GOT3 (cell line): Measurements from ENCODE around the gene FAM53A.
"Not testable (repeated sequence)": the region's sequence is repeated elsewhere in the genome, so short reads cannot be mapped to it uniquely, and the experiment has no call there.

Experiments used
- DNase-seq: peaks from one replicate; lab custom pipeline; 2025; ENCODE audit warnings: mixed read lengths; lab: John Stamatoyannopoulos, UW

The FAM53A gene

DNA sequence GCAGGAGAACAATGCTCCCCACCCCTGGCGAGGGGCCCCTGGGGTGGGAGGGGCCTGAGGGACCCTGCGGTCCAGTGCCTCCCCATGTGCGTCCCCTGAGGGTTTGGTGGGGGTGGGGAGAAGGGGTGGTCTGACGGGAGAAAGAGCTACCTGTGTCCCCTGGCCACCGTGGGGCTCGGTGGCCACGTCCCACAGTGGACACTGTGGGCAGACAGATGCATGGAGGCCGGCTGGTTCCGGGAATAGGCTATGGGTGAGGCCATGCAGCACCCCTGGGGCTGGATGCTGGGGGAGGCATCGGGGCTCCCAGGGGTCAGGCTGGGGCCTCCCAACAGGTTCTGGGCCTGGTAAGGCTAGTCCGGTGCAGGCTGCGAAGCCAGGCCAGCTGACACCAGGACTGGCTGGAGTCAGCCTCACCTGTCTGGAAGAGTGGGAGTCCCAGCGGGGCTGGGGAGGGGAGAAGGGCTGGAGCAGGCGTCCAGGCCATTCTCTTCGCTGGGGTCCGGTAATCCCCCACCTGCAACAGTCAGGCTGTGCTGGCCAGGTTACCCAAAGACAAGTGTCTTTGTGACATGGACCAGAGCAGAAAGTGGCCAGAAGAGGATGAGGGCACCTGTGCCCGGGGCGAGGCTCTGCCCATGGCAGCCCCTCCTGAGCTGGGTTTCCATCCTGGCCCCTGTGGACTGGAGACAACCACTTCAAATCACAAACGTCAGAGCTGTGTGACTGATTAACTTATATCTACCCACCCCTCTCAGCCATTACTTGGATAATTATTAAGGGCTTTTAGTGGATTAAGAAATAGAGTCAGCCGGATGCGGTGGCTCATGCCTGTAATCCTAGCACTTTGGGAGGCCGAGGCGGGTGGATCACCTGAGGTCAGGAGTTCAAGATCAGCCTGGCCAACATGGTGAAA lies 1.4 kb upstream of the FAM53A start:
- no peak for DNase-seq

DNA sequence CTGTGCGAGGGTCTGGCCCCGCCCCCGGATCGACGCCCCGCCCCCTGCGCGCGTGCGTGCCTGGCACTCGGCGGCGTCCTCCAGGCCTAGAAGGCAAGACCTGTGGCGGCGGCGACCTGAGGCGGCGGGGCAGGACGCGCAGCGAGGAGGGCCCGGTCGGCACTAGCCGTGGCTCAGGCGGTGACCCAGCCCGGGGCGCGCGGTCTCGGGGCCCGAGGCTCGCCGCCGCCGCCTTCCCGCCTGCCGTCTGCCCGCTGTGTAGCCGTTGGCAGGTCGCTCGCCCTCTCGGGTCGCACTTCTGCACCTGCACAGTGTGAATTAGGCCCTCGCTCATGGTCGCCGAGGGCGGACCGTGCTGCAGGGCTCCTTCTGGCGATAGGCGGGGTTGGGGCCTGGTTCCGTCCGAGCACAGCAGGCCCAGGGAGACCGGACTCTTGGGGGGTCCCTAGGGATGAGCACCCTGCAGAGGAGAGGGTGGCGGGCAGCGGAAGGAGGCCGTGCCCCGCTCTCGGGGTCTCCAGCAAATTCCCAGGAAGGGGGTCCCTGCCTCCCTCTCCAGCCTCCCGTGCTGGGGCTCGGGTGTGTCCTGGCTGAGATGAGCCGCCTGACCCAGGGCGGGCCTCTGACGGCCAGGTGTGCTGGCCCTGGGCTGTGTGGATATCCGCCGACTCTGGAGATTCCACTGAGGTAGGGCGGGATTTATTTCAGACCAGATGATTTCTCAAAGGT lies 557 bp upstream of the FAM53A start:
- no peak for DNase-seq

DNA sequence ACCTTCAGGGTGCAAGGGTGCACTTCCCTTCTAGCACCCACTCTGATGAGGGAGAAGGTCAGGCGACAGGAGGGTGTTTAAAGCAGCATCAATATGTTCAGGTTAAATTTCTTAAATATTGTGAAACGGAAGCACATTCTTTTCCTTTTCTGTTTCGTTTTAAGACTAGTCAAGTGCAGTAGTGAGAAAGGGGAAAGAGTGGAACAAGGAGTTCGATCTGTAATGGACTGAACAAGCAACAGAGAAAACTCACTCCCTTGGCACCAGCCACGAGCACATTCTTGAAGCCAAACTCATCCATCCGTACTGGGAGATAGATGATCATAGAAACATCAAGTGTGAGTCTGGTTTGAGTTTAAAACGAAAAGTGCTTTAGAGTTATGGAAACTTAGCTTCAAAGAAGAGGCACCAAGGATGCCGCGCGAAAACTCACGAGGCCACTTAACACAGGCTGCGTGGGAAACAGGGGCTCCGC lies 815 bp downstream of the FAM53A start:
- no peak for DNase-seq

DNA sequence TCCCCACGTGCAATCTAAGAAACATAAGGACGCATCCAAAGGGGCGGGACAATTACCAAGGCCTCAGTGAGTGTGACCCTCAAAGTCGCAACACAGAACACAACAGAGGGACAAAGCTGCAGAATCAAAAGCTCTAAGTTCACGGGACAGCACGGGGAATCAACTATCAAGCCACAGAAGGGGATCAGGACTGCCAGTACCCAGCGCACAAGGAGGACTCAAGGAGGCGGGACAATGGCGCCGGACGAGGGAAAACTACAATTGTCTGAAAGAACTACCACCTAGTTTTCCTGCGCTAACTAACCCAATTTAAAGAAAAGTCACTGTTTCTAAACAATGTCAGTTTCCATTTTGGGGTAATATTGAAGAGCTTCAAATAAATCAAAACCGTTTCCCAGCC lies 1.3 kb downstream of the FAM53A start:
- DNase-seq = no peak

DNA sequence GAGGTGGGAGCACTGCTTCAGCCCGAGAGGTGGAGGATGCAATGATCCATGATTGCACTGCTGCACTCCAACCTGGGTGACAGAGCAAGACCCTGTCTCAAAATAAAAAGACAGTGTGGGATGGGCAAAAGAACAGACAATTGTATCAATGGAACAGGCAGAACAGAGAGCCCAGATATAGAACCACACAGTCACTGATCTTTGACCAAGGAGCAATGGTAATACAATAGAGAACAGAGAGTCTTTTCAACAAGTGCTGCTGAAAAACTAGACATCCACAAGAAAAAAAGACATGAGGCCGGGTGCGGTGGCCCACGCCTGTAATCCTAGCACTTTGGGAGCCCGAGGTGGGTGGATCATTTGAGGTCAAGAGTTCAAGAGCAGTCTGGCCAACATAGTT lies 5.9 kb downstream of the FAM53A start:
- no peak for DNase-seq

DNA sequence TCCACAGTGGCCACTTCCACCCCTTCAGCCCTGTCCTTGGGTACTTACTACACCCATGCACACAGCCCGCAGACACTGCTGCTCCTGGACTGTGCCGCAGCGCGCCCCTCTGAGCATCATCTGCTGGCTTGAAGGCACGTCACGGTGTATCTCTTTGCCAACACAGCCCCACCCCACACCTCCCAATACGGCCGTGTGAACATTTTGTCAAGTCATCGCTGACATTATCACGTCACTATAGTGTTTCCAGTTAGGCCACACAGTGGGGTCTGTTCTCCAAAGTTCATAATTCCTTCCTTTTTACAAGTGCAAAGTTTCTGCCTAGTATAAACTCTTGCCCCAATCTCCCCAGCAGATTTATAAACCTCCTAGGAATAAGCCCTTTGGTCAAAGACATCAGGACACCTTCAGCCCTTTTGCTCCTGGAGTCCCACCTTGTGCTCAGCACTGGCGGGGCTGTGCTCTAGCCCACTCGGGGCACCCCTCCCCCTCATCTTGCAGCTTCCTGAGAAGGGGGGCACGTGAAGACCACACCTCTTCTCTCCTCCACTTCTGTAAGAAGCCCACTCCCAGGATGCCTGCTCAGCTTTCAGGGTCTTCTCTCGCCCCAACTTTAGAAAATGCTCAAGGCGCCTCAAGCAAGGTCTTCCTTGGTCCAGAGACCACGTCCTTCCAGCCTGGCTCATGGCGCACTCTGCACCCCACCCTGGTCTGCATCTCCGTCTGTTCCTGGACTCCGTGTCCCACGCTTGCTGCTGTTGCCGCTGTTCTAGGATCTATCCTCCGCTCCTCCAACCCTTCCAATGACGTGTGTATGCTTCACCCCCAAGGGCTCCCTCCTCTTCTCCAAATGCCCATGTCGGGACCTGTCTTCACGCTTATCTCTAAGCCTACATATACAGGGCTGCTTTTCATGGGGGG lies 7.2 kb downstream of the FAM53A start:
- no peak for DNase-seq

DNA sequence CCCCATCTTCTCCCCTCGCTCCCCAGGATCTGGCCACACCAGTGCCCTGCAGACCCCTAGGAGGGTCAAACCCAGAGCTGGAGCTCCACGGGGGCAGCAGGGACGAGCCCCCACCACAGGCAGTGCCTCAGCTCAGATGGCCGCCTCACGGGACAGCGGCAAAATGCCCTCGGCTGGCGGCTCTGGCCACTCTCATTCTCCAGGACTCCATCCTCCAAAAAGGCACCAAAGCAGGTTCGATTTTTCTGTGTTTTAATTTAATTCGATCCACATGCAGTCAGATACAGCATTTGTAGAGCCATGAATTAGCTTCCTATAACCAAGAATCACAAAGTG lies 8.3 kb downstream of the FAM53A start:
- DNase-seq = no peak

DNA sequence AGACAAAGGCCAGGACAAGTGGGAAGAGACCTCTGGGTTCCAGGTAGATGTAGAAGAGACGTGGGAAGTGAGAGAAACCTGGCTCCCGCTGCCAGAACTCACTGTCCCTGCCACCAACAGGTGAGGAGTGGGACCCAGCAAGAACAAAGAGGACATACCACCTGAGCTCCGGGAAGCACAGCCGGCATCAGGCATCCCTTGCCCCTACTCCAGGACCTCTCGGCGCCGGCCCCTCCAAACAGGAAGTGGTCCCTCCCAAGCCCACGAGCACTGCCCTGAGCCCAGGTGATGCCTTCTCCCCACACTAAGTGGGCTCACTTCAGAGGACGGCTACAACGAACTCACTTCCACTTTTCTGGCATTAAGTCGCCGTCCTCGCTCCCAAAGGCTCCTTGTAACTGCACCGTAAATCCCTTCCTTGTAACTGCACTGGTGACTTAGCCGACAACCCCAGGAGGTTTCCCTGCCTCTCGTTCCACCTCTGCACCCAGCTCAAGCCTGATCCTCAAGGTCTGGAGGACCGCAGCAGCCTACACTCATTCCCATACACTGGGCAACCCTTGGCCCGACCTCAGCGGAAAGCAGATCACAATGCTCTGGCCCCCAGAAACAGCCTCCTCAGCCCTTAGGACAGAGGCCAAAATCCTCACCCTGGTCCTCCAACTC lies 8.8 kb downstream of the FAM53A start:
- no peak for DNase-seq

DNA sequence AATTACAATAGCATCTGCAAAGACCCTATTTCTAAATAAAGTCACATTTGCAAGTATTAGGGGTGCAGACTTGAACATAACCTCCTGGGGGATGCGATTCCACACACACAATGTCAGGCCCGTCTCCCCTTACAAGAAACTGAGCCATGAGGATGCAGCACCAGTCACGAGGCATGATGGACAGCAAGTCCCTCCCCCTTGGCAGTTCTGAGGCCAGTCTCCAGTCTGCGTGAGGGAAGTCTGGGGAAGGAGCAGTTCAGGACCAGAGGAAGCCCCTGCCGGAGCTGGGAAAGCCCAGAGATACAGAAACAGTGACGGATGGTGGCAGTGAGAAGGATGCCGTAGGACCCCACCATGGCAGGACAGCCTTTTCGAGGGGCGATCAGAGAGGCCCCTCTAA lies 9.4 kb downstream of the FAM53A start:
- DNase-seq = no peak

DNA sequence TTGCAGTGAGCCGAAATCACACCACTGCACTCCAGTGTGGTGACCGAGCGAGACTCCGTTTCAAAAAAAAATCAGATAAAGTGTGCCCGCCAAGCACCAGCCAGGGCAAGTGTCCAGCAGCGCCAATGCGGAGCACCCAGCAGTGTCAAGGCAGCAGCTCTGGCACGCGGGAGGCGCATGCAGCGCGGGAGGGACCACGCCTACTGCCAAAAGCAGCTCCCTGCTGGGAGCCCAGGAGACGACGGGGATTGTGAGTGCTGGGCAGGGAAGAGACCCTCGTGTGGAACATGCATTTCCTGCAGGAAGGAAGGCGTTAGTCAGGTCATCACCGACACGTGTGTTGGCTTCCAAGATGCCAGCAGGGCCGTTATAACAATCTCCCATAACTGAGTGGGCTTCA lies 10.4 kb downstream of the FAM53A start:
- no peak for DNase-seq

DNA sequence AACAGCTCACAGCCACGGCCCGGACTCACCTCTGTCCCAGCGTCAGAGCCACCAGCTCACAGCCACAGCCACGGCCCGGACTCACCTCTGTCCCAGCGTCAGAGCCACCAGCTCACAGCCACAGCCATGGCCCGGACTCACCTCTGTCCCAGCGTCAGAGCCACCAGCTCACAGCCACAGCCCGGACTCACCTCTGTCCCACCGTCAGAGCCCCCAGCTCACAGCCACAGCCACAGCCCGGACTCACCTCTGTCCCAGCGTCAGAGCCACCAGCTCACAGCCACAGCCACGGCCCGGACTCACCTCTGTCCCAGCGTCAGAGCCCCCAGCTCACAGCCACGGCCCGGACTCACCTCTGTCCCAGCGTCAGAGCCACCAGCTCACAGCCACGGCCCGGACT lies 13.1 kb downstream of the FAM53A start:
- not testable (repeated sequence) for DNase-seq

DNA sequence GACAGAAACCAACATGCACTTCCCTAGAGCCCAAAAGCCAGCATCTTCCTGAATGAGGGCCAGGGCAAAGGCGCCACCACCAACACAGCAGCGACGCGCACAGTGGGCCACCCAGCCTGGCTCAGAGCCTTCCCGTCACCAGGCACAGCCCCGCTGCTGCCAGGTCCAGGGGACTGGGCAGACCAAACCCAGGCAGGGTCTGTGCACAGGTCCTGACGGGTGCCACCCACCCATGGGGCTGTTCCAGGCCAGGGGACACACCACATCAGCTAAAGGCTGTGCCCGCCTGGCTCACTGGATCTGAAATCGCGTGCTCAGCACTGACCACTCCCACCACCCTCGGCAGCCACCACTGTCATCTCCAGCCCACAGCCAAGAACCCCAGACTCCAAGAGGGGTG lies 13.8 kb downstream of the FAM53A start:
- DNase-seq = no peak

DNA sequence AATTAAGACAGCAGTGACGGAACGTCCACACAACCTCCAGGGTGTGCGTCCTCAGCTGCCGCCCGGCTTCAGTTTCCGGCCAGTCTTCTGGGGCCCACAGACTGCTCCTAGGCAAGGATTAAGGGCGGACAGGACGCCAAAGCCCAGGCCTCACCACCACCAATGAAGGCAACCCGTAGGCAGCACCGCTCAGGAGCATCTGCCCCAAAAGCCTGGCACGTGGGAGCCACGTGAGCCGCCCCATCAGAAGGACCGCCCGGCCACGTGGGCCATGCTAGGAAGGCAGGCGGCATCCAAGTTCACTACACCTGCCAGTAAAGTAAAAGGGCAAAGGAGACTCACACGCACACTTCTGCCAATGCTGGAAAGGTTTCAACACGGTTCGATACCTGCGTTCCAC lies 14.3 kb downstream of the FAM53A start:
- no peak for DNase-seq

DNA sequence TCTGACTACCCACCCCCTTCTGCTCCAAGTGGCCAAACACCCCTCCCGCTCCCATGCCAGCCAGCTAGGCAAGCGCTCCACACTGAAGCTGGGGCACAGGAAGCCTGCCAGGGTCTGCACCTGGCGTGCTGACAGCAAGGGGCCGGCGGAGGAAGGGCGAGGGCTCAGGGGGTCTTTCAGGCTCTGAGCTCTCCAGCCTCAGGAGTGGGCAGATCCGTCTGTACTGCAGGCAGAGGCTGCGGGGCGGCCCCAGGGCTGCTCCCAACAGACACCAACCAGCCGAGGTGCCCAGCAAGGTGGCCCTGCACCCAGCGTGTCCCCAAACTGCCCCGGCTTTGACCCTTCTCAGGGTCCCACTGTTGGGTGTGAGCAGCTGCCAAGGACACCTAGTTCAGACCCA lies 14.8 kb downstream of the FAM53A start:
- DNase-seq = no peak

DNA sequence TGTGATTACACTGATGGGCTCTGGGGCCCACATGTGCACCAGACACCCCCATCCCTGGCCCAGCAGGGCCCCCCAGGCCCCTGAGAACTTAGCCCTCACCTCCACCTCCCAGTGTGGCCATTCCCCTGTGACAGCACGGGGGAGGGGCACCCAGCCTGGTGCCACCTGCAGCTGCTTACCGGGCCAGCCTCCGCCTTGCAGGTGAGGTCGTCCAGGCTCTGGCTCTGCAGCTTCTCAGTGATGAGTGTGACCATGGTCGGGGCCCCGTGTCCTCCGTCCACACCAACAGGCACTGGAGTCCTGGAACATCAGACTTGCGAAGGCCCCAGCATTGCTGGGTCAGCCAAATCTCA lies 15.6 kb downstream of the FAM53A start:
- DNase-seq = no peak

DNA sequence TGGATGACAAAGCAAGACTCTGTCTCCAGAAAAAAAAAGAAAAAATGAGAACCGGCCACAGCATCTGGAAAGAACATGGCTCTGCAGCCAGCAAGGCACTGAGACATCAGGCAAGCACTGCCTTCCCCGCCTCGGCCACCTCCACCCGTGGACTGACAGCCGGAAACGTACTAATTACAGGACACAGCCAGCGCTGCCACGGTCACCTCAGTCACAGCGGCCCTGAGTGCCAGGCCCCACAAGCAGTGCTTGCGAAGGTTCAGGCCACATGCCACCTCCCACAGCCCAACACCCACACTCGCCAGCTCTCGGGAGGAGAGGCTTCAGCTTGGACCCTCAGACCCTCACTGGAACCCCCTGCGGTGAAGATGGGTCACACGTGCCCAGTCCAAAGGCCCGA lies 16.8 kb downstream of the FAM53A start:
- DNase-seq = no peak

DNA sequence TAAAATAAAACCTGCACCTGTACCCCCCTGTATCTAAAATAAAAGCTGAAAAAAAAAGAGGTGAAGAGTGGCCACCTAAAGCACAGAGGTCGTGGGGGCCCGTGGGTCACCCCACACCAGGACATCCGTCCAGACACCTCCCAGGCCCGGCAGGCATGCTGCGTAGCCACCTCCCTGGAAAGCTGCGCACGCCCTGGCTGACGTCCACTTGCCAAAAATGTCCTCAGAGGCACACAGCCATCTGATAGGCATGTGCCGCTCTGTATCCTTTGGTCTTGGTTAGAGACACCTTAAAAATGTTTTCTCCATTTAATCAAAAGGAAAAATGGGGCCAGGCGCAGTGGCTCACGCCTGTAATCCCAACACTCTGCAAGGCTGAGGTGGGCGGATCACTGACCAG lies 17.7 kb downstream of the FAM53A start:
- DNase-seq = no peak

DNA sequence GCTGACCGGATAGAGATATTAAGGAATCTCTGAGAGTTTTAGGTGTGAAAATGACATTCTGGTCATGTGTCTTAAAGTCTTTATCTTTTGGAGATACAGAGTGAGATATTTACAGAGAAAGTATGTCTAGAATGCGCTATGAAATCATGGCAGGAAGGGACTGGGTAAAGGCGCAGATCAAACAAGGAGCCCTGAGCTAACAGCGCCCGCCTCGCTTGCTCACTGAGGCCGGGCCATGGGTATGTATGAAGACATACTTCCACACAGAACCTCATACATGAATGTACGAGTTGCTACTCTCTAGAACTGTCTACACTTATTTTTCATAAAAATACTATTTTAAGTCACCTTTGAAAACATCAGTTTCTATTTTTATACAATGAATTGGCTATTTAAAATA lies 20.0 kb downstream of the FAM53A start:
- DNase-seq = no peak

DNA sequence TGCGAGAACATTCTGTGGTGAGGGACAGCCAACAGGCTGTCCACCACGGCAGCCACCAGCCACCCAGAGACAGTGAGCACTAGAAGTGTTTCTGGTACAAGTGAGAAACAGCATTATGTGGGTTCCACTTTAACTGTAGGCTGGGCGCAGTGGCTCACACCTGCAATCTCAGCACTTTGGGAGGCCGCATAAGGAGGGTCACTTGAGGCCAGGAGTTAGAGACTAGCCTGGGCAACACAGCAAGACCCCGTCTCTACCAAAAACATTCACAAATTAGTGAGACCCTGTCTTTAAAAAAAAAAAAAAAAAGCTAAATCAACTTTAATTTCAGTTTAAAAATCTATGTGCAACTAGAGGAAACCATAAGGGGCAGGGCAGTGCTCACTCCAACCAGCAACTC lies 20.6 kb downstream of the FAM53A start:
- DNase-seq = no peak

DNA sequence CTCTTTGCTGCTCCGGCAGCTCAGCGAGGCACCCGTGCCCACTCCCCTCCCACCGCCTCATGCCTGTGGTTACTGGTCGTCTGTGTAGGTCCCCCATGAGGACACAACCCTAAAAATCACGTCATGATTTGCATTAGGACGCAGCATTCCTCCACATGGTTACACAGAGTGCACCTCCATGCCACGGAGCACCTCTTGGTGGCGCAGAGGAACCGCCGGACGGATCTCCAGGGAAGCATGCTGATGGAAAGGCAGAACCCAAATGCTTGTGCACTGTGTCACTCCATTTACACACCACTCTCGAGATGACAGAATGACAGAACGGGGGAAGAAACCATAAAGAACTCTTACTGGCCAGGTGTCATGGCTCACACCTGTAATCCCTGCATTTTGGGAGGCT lies 22.4 kb downstream of the FAM53A start:
- DNase-seq = no peak

DNA sequence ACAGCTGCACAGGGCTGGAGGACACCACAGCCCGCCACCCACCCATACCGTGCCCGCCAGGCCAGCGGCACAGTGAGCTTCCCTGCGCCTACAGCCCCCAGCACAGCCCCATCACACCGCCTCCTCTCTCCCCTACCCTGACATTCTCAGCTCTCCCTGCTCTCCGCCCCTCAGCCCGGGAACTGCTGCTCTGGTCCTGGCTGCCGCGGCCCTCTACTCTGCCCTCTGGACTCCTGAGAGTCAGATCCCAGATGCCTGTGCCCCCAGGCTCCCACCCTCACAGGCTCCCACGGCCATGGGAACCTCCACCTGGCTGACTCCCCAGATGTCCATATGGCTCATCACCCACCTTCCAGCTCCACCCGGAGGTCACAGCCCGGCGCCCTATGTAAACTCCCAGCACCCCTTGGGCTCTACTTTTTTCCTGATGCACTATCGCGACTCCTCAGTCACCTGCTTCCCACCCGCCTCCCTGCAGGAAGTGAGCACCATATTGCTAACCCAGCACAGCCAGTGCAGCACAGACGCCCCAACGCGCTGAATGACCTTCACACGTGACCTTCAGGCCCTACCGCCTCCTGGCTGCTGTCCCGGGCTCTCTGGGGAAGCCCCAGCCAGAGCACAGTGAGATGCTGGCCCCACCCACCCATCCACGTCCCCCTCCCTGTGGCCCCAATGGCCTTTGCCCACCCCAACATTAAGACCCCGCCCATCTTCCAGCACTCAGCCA lies 23.0 kb downstream of the FAM53A start:
- no peak for DNase-seq
